Measurements from ENCODE around the gene HYAL4.
"Not testable (repeated sequence)": the region's sequence is repeated elsewhere in the genome, so short reads cannot be mapped to it uniquely, and the experiment has no call there.

The HYAL4 gene

GRCh38 chr7:123844712-123845219, at the start of gene HYAL4:
Gene HYAL4, plus strand, starts transcription at chr7:123845169. Its CDS starts 23,105 bp downstream, at chr7:123868274.
- DNase-seq: no peak

GRCh38 chr7:123795917-123796316, 49.1 kb upstream of the HYAL4 start:
- no peak for DNase-seq

GRCh38 chr7:123796568-123796967, 48.4 kb upstream of the HYAL4 start:
- DNase-seq: no peak

- DNase-seq: peak; percentile 82
Measured at GRCh38 chr7:123797673-123798531, 47.1 kb upstream of the HYAL4 start.

GRCh38 chr7:123798532-123799188, 46.3 kb upstream of the HYAL4 start:
- DNase-seq: no peak

GRCh38 chr7:123802249-123802648, 42.7 kb upstream of the HYAL4 start:
- DNase-seq: no peak

GRCh38 chr7:123805287-123805686, 39.7 kb upstream of the HYAL4 start:
- DNase-seq: no peak

GRCh38 chr7:123809471-123809870, 35.5 kb upstream of the HYAL4 start:
- DNase-seq: no peak

- DNase-seq: no peak
Measured at GRCh38 chr7:123811056-123811455, 33.9 kb upstream of the HYAL4 start.

GRCh38 chr7:123816916-123817315, 28.1 kb upstream of the HYAL4 start:
- no peak for DNase-seq

GRCh38 chr7:123819001-123819400, 26.0 kb upstream of the HYAL4 start:
- no peak for DNase-seq

GRCh38 chr7:123819795-123820194, 25.2 kb upstream of the HYAL4 start:
- not testable (repeated sequence) for DNase-seq

- DNase-seq: no peak
Measured at GRCh38 chr7:123820864-123821263, 24.1 kb upstream of the HYAL4 start.

GRCh38 chr7:123821320-123821719, 23.6 kb upstream of the HYAL4 start:
- DNase-seq: no peak

GRCh38 chr7:123823898-123824753, 20.8 kb upstream of the HYAL4 start:
- no peak for DNase-seq

- DNase-seq: no peak
Measured at GRCh38 chr7:123824754-123825067, 20.3 kb upstream of the HYAL4 start.

GRCh38 chr7:123828805-123829204, 16.2 kb upstream of the HYAL4 start:
- DNase-seq: no peak

GRCh38 chr7:123836656-123837055, 8.3 kb upstream of the HYAL4 start:
- DNase-seq: no peak

GRCh38 chr7:123839106-123839505, 5.9 kb upstream of the HYAL4 start:
- DNase-seq: not testable (repeated sequence)

GRCh38 chr7:123844142-123844541, 827 bp upstream of the HYAL4 start:
- DNase-seq: not testable (repeated sequence)

- no peak for DNase-seq
Measured at GRCh38 chr7:123845823-123846216, 851 bp downstream of the HYAL4 start.

GRCh38 chr7:123846217-123846891, 1.4 kb downstream of the HYAL4 start:
- no peak for DNase-seq

GRCh38 chr7:123847868-123848267, 2.9 kb downstream of the HYAL4 start:
- DNase-seq: no peak

Data from HCEC 1CT (cell line).